H1 (cell line): ENCODE results near the gene CHRNG. TPM values are rescaled to one million over a fixed set of nuclear protein-coding genes. Genes with fewer than 3 reads are reported as not detected.

Source experiments
- ASH2L ChIP-seq: fragments of 200-600, 300-600 bp; sonication (generic); IDR thresholded peaks from one replicate; pipeline ENCODE4 v1.7.1; 2017; ENCODE audit warnings: low read length
- CHD7 ChIP-seq: fragments of 300-600 bp; sonication (generic); IDR thresholded peaks from 2 replicates; pipeline ENCODE4 v1.7.1; 2012; ENCODE audit warnings: low read length, moderate library complexity, mild to moderate bottlenecking, inconsistent platforms; ENCODE audit not compliant: insufficient replicate concordance
- E2F6 ChIP-seq: IDR thresholded peaks from 2 replicates; pipeline ENCODE4 v1.6.1; 2012; ENCODE audit warnings: inconsistent platforms
- PHF8 ChIP-seq: fragments of 200-600 bp; sonication (generic); conservative IDR thresholded peaks from 2 replicates; pipeline ENCODE4 v1.7.1; 2012; ENCODE audit warnings: low read depth, mild to moderate bottlenecking, inconsistent platforms, low read length, moderate library complexity
- SRF ChIP-seq: IDR thresholded peaks from 2 replicates; pipeline ENCODE4 v1.6.1; 2011; ENCODE audit warnings: mild to moderate bottlenecking, low read depth, low read length, moderate library complexity
- TAF7 ChIP-seq: optimal IDR thresholded peaks from 2 replicates; pipeline ENCODE3; 2011; ENCODE audit warnings: low read depth, mild to moderate bottlenecking, inconsistent platforms, low read length, moderate library complexity, borderline replicate concordance
- TBP ChIP-seq: IDR thresholded peaks from 2 replicates; pipeline ENCODE4 v1.6.1; 2011; ENCODE audit warnings: low read depth, low read length, improper control_type of control experiment
- ZNF274 ChIP-seq: IDR thresholded peaks from 2 replicates; pipeline ENCODE4 v1.7.0; 2012; ENCODE audit warnings: low read length, borderline replicate concordance; ENCODE audit errors: extremely low read depth
- polyA plus RNA-seq, 7 experiments: library from polyadenylated mRNA; depleted of rRNA in 3 of 7; stranded (reverse) in 5 of 7; unstranded in 2 of 7; fragments of >200 nt in 5 of 7; fragments of 200-250 nt in 2 of 7; gene quantifications; 1 replicate in 5 of 7; 2 replicates in 1 of 7; 4 replicates in 1 of 7; pipeline versions ENCODE4 v1.2.1 to v1.2.3, GENCODE V29; 2011 to 2013; ENCODE audit warnings: missing spikeins in 2 of 7, mixed read lengths in 2 of 7
- total RNA-seq: library from RNA; stranded (reverse); fragmentation: NEBNext Ultra II Directional; extraction: Animal tissue kit (Norgen Biotek cat#: 25700); gene quantifications from 2 replicates; pipeline ENCODE4 v1.2.1, GENCODE V29; 2021

CHRNG gene
- total and polyA plus RNA-seq, 2 of the 8 experiments (the other 6 are each of a cell fraction or from before 2014, with no cell fraction given): 0.05 TPM; not detected in 1

- no peak for TF ChIP-seq ZNF274
- TF ChIP-seq SRF: no peak
- no peak for TF ChIP-seq CHD7
- no peak for TF ChIP-seq ASH2L
- no peak for TF ChIP-seq E2F6
- TF ChIP-seq PHF8: no peak
- TF ChIP-seq TBP: no peak
- TF ChIP-seq TAF7: no peak
- TF ChIP-seq, all 59 proteins: peak for 0
Measured at GRCh38 chr2:232573771-232574435, 34.4 kb downstream of the CHRNG start (continued).
